GM18498 (cell line): ENCODE results near the gene PNKD.
"Not testable (repeated sequence)": the region's sequence is repeated elsewhere in the genome, so short reads cannot be mapped to it uniquely, and the experiment has no call there.

Experiments used
- ATAC-seq: cut with Tn5 transposase; IDR thresholded peaks from one replicate; pipeline ENCODE4 v1.9.1; 2021; ENCODE audit warnings: mild to moderate bottlenecking, moderate library complexity; ENCODE audit not compliant: unreplicated experiment

The PNKD gene

GRCh38 chr2:218272531-218273212 lies 2.4 kb downstream of the PNKD start:
- ATAC-seq = peak; percentile 26

- ATAC-seq = not testable (repeated sequence)
These were observed 3.0 kb downstream of the PNKD start for GRCh38 chr2:218273214-218273907.

- no peak for ATAC-seq
These were observed 3.6 kb downstream of the PNKD start for GRCh38 chr2:218273908-218274249.

DNA sequence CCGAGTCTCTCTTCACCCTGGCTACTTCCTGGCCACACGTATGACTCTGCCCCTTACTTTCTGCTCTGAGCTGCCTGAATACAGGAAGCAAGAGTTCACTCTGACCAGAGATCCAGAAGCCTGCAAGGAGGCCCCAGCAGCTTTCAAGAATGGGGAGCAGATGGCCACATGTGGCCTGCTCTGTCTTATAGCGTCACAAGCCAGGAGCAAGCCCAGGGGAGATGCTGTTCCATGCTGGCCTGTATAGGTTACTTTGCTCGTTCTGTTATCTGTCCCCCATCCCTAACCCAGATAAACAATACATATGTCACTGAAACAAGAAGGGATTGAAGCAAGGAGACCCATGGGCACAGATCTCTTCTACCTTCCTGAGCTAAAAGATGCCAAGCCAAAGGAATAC lies 4.3 kb downstream of the PNKD start:
- ATAC-seq = no peak

DNA sequence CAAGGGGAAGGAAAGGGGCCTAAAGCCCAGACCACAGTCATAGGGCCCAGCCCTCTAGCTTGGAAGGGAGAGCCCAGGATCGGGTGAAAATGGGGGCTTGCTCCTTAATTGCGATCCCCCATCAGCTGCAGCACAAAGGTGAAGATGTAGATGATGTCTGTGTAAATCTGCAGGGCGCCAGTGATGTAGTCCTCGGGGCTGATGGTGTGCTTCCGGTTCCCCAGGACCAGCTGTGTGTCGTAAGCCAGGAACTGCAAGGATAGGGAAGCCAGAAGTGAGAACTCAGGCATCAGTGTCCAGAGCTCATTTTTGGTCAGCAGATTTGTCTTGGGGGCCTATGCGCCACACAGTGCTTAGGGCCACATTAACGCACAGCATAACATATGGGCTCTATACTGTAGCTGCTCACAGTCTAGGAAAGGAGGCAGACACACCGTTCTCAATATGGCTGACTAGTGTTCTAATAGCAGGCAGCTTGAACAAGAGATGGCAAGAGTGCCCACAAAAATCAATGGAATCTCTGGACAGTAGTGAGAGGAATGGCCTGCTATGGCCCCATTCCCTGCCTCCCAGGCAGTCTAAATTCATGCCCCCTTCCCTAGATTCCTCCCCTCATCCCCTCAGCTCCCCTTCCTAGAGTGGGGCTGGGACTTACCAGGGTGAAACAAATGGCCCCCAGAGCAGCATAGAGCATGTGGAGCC lies 5.2 kb downstream of the PNKD start:
- ATAC-seq = no peak

GRCh38 chr2:218276986-218277755 lies 6.9 kb downstream of the PNKD start:
- no peak for ATAC-seq

DNA sequence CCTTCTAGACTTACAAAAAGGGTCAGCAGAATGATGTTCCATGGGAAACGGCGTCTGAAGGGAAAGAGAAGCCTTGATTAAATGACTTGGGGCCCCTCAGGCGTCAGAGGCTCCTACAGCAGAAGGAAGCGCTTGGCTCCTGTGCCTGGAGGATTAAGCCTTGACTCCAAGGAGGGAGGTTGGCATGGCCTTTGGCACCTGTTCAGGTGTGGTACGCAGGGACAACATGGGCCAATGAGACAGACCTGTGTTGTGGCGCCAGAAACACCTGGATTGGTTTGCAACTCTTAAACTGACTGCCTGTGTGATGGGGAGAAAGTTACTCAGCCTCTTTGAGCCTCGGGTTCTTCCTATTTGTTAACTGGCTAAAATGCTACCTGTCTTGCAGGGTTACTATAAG lies 7.6 kb downstream of the PNKD start:
- ATAC-seq = no peak

GRCh38 chr2:218278531-218279360 lies 8.4 kb downstream of the PNKD start:
- no peak for ATAC-seq

GRCh38 chr2:218280260-218280870 lies 10.0 kb downstream of the PNKD start:
- ATAC-seq = no peak

DNA sequence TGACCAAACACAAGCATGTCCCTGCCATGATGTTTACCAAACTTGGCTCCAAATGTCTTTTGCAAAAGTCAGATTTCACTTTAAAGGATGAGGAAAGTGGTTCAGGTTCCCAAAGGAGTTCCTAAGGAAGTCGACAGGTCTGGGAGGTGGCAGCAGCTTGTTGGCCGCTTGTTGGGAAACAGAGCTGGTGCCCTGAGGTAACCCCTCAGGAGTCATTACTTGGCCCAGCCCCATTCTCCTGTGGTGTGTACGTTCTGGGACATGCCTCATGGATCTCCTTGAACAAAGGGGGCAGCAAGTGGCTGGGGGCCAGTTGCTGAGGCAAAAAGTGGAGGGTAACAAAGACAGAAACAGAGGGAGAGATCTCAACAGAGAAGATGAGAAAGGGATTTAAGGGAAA lies 11.1 kb downstream of the PNKD start:
- no peak for ATAC-seq

GRCh38 chr2:218282173-218282991 lies 12.1 kb downstream of the PNKD start:
- ATAC-seq = no peak

DNA sequence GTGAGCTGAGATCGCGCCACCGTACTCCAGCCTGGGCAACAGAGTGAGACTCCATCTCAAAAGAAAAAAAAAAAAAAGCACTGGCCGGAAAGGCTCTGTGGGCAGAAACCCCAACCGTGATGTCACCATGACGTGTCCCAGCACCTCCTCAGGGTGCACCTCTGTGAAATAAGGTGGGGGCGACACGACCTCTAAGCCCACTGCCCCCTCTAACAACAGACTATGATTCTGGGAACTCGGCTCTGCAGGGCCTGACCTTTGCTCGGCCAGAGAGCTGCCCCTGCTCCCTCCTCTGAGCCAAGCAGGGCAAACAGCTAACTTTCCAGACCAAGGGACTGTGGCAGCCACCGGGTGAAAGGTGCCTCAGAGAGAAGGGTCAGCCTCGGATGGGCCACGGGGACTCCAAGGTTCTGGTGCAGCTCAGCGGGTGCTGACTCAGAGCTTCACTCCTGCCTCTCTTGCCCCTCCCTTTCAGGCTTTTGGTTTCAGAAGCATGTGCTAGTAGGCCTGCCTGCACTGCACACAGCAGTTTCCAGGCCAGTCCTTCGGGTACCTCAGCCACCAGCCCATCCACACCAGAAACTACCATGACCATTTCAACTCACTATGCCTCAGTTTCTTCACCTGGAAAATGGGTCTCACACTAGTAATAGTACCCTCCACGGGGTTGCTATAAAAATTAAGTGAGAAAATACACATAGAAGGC lies 13.9 kb downstream of the PNKD start:
- ATAC-seq = peak; percentile 45

GRCh38 chr2:218285604-218286003 lies 15.3 kb downstream of the PNKD start:
- ATAC-seq = no peak

DNA sequence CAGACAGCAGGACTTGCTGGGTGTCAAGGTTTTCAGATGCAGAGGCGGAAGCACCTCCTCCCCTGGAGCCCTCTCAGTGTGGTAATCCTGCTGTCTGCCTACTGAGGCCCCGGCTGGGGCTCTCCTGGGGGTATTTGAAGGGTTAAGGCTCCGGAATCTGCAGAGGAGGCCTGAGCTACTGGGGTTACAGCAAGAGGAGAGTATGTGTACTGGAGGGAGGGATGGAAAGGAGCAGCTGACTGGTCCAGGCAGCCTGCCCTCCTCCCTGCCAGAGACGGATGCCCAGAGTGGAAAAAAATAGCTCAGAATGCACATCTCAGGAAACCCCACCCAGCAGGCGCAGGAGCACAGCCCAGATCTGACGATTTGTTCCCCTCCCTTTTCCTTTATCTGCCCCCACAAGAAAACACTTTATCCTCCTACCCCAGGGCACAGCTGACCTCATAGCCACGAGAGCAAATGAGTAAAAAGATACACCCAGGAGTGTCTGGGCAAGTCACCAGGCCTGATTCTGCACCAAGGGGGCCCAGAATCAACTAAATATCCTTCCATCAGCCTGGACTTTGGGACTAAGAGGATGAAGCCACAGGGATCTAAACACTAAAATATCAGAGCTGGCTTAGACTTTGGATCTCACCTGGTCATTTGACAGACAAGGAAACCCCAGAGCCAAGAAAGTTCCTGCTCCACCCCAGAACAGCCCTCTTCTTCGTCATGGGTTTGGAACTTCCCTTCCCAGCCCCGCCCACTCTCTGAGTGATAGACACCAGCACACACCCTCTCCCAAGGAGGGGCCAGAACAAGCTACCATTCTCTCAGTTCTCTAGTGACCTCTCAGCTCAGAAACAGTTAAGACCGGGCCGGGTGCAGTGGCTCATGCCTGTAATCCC lies 16.5 kb downstream of the PNKD start:
- peak; percentile 64 for ATAC-seq

DNA sequence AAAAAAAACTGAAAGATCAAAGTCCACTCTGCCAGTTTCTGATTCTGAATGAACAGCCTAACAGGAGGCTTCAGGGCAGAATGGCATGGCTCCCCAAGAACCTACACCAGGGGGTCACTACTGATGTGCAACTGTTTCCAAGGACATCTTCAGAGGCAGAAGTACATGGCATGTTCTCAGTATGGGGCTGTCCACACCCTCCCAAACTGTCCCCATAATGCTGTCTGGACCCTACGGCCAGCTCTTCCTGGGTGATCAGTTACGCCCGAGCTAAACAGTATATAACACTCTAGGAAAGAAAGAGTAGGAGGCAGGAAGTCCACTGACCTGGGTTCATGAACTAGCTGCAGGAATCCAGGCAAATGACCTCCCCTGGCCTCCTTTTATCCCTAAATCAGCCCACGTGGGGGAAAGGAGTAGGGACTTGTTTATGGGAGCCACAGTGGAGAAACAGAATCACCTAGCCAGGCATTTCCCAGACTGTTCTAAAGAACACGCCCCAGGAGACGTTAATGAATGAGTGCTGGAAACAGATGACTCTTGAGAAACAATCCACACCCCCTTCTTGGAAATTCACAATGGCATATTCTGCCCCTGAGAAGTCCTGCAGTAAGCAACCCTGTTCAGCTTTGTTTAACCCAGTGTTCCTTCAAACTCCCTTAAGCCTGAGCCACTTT lies 19.5 kb downstream of the PNKD start:
- ATAC-seq = no peak

DNA sequence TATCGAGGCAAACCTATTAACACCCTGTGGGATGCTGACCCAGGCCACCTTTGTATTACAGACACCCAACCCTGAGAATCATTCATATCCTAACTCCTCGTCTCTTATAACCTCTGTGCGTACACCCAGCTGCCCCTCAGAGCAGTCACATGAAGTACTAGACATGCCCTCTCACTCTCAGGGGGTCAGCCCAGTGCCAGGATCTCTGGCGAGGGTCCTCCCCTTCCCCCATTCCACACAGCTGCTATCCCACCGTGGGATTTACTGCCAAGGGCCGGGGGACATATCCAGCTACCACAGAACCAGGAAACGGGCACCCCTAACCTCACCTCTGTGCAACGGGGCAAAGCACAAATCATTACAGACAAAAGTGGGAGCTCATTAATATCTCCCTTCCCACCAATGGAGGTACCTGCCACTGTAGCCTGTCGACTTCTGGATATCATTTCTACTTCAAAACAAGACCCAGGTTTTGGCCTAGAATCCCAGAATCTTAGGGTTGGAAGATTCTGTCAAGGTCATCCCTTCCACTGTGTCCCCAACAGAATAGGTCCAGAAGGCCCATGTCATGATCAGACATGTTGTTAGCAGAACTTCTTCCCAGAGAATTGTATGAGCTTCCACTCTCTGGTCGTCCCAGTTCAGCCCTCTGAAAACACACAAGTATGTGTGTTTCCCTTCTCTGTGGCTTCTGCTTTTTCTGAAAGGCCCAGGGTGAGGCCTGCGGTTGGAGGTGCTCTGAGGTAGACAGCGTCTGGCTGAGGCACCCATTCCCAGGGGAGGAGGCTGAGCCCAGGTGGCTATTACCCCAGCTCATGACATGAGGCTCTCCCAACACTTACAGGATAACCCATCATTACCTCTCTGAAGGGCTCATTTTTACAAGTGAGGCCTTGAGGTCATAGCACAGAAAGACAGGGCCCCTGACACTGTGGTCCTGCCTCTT lies 20.3 kb downstream of the PNKD start:
- peak; percentile 52 for ATAC-seq
